Right lobe of liver (tissue), 4 donors: ENCODE measurements around the gene UFD1.

Experiments used
- CTCF ChIP-seq, 4 donors: fragments of 200-600 bp in 3 of 4; fragments of 450-650 bp in 1 of 4; IDR thresholded peaks; one replicate each; pipeline versions ENCODE4 v1.5.1 to v1.8.0; 2016 to 2022; ENCODE audit warnings: antibody characterized with exemption in 4 of 4, mild to moderate bottlenecking in 2 of 4
- POLR2A ChIP-seq: fragments of 450-650 bp; IDR thresholded peaks from one replicate; pipeline ENCODE4 v1.6.1; 2017; ENCODE audit warnings: antibody characterized with exemption, mild to moderate bottlenecking
- donor health status: DM: no; HTN: no; CAD: no.
- donor health status: DM: no; HTN: no; CAD: no.
- donor health status: DM: no; HTN: yes; CAD: no.

- peak in 1 of 4 donors; percentile 6 for TF ChIP-seq CTCF (IDR thresholded peaks at IDR 0.05)
- no peak for TF ChIP-seq POLR2A
Observed at GRCh38 chr22:19473578-19473977, 5.4 kb downstream of the UFD1 start.
